Activated CD4-positive, alpha-beta T cell treated with anti-CD3 and anti-CD28 coated beads, Interleukin-2, amount 50 U/mL, for 4 hours (primary cell): ENCODE measurements around the gene RNU7-1.
A peak's percentile ranks its signal among the peaks of the same experiment; 100 is the strongest.

Experiments
- DNase-seq, 2 experiments: peaks; one replicate each; pipeline ENCODE4 v3.0.0-alpha.2; 2020

RNU7-1 gene

DNA sequence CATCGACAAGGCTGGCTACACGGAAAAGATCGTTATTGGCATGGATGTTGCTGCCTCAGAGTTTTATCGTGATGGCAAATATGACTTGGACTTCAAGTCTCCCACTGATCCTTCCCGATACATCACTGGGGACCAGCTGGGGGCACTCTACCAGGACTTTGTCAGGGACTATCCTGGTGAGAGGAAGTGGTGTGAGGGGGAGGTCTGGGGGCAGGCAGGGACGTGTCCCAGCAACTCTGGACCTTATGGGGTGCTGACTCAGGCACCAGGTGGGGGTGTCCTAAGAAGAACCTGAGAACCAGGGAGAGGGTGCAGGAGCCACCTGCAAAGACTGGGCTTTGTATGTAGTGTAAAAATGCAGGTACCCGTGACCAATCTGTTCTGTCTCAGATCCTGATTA, 24.0 kb upstream of the RNU7-1 start:
- DNase-seq = no peak

DNA sequence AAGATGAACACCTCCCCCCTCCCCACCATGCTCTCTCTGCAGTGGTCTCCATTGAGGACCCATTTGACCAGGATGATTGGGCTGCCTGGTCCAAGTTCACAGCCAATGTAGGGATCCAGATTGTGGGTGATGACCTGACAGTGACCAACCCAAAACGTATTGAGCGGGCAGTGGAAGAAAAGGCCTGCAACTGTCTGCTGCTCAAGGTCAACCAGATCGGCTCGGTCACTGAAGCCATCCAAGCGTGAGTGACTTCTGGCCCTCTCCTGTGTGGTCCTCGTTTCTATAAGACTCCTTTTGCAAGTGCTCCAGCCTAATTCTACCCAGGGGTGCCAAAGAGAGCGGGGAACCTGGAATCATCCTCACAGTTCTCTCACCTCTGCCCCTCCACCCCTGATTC, 22.1 kb upstream of the RNU7-1 start:
- no peak for DNase-seq

DNA sequence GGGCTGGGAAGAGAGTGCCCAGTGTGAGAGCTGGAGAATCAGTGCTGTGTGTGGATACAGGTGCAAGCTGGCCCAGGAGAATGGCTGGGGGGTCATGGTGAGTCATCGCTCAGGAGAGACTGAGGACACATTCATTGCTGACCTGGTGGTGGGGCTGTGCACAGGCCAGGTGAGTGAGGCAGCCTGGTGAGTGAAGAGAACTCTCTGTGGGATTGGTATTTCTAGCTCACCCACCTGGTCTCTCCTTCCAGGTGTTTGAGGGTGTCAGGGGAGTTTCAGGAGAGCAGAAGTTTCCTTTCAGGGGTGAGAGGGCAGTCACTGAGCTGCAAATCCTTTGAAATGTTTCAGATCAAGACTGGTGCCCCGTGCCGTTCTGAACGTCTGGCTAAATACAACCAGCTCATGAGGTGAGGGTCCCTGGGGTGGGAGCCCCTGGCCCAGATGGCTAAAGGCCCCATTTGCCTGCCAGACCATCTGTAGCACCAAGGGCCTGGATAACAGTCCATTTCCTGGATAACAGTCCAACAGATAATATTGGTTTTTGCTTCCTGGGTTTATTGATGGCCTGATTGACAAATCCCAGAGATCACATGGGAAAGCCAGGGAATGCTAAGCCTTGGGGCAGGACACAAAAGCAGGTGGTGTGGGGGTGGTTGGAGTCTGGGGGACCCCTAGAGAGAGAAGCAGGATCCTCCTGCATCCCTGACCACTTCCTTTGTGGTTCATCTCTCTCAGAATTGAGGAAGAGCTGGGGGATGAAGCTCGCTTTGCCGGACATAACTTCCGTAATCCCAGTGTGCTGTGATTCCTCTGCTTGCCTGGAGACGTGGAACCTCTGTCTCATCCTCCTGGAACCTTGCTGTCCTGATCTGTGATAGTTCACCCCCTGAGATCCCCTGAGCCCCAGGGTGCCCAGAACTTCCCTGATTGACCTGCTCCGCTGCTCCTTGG, 21.3 kb upstream of the RNU7-1 start:
- DNase-seq = no peak

DNA sequence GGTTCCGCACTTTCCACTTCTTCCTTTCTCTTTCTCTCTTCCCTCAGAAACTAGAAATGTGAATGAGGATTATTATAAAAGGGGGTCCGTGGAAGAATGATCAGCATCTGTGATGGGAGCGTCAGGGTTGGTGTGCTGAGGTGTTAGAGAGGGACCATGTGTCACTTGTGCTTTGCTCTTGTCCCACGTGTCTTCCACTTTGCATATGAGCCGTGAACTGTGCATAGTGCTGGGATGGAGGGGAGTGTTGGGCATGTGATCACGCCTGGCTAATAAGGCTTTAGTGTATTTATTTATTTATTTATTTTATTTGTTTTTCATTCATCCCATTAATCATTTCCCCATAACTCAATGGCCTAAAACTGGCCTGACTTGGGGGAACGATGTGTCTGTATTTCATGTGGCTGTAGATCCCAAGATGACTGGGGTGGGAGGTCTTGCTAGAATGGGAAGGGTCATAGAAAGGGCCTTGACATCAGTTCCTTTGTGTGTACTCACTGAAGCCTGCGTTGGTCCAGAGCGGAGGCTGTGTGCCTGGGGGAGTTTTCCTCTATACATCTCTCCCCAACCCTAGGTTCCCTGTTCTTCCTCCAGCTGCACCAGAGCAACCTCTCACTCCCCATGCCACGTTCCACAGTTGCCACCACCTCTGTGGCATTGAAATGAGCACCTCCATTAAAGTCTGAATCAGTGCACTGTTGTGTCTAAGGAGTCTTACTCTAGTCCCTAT, 20.4 kb upstream of the RNU7-1 start:
- DNase-seq = no peak

DNA sequence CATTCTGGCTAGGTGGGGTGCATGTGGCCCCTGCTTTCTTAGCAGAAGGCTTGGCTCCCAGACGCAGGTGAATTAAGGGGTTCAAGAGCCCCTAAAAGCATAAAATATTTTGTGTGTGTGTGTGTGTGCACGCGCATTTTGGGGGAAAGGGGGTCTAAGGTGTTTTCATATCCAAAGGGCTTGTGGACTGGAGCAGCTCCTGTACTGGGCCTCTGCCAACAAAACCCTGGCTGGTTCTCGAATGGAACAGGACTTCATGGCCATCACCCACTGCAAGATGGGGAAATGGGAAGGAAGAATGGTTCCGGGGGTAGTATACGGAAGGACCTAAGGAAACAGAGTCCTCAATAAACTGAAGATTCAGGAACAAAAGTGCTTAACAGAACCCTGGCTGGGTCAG, 19.8 kb upstream of the RNU7-1 start:
- no peak for DNase-seq

DNA sequence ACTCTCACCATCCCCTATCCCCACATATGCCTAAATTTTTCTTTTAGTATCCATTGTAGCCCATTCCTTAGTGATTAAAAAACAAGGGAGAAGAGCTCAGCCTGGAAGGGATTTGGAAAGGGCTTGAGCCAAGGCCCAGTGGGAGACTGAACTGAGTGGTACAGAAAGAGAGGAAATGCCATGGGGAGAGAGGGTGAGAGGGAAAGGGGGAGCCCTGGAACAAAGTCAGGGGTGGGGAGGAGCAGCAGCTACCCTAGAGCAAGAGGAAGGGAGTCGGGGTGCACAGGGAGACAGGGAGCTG, 18.4 kb upstream of the RNU7-1 start:
- no peak for DNase-seq

DNA sequence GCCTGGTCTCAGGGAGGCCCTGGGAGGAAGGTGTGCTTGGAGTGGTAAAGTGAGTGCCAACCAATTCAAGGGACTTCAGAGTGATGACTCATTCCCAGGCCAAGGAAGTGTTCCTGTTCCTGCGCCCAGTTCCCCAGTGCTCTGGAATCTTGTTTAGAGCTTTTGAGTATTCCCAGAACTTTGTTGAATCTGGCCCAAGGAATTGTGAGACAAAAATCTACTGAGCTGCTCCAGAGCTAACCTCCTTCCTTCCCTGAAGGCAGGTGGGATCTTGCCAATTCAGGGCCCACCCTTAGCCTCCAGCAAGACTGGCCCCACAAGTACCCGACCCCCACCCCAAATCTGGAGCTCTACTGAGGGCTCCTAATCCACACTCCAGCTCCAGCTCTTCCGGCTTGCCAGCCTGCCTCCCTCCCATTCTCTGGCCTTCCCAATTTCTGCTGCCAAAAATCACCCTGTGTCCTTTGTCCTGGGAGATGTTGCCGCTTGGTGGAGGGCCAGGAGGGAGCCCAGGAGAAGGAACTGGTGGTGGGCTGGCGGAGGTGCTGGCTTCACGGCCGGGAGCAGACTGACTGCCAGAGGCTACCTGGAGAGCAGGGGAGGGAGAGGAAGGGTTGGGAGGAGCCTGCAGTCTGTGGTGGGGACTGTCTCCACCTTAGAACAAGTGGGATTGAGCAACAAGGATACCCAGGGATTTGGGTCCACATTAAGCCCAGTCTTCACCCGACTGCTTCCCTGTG, 17.9 kb upstream of the RNU7-1 start:
- no peak for DNase-seq

DNA sequence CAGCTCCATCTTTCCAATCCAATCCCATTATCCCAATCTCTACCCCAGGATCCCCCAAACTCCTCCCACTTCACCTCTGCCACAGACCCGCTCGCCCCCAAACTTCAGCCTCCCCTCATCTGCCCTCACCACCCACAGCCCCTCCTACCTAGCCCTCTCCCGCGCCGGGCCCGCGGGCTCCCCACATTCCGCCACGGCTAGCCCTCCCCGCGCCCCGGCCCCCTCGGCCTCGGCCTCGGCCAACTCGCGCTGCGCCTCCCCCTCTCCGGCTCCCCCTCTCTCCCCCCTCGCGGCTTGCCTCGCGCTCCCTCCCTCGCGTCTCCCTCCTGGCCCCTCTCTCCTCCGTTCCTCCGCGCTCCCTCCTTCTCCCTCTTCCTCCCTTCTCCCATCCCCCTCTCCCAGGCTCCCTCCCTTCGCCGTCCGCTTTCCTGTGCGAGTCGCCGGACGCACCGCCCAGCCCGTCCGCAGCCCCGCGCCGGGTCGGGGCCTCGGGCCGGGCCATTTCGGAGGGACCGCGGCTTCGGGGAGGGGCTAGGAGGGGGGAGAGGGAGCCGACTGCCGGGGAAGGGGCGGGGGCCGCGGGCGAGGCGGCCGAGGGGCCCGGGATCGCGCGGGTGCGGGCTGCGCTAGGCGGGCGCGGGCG, 16.1 kb upstream of the RNU7-1 start, which contains the start of gene ATN1:
ATN1 (plus strand) TSS at position 581 of the 643 bp plus-strand sequence. CDS start 6,043 bp downstream, outside the sequence.
- DNase-seq = peak in 1 of 2 experiments; percentile 29

DNA sequence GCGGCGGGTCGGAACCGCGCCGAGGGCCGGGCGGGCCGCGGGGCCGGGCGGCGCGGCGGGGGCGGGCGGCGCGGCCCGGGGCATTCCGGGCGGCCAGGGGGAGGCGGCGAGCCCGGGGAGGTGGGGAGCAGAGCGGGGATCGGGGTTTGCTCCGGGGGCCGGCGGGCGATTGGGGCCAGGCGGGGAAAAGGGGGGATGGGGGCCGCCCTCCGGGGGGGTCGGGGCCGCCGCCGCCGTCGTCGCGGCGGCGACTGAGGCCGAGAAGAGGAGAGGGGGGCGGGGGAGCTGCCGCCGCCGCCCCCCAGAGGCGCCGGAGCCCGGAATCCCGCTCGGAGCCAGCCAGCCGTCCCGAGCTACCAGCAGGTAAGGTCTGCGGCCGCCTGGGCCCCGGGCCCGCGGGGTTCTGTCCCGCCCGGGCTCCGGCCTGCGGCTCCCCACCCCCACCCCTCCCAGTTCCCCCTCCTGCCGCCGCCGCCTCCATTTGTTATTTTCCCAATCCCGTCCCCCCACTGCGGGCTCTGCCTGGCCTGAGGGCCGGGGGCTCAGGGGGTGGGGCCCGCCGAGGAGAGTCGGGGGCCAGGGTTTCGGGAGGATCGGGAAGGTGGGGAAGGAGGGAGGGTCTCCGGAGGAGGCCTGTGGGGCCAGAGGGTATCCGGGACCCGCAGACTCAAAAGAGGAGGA, 15.5 kb upstream of the RNU7-1 start:
- no peak for DNase-seq

DNA sequence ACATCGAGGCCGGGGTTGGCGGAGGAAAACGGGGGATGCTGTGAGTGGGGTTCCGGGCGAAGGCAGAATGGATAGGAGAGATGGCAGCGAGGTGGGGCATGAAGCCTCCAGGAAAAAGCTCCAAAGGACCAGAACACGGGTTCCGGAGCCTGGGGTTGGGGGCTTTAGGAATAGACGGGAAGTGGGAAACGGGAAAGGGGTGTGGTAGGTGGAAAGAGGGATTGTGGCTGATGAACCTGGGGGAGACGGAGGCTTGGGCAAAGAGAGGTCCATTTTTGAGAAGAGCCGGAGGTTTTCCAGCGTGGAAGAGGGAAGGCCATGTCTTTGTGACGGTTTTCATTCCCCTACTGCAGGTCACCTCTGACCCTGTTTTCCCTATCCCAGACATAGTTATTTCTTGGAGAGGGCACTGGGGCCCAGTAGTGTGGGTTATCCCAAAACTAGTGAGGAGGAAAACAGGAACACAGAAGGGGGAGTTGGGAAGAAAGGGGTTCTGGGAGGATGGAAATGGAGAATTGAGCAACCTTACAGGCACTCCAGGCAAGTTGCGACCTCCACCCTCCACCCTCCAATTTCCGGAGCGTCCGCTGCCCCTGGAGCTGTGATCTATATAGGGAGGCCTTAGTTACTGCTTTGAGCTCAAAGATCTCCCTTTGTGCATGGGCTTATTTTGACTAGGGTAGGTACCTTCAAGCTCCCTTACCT, 14.8 kb upstream of the RNU7-1 start:
- no peak for DNase-seq

DNA sequence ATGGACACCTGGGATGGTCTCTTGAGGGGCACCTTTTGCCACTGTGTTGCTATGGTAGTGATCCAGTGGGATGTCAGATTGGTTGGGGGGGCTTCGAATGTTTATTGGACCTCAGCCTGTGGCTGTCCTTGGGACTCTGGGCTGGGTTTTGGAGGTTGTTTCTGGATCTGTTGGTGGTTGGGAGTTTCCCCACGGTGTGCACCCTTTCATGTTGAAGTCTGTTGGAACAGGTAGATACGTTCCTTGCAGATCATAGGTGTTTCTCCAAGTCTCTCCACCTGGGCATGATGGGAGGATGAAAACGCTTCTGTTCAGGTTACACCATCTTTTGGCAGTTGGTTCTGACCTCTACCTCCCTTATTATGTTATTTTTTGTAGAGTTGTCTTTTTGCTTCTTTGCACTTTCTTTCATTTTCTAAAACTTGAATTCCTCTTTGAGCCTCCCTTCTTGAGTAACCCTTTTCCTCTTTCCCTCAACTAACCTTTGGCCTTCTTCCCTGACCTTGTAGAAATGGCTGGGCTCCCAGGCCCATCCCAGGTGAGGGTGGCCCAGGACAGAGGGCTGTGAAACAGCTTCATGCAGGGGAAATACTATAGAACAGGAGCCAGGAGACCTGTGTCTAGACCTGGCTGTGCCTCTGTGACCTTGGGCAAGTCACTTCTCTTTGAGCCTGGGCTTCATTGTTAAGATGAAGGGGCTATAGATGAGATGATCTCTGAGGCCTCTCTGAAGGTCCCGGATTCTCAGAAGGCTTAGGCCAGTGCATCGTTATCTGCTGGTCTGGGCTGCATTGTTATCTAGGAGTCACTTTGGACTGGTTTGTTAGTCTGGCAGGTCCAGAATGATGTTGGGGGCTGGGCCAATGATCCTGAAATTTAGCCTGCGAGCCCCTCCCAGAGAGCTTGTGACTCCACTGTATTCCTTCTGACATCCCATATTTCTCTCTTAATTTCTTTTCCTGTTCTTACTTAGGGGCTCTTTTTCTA, 13.9 kb upstream of the RNU7-1 start:
- DNase-seq = no peak

DNA sequence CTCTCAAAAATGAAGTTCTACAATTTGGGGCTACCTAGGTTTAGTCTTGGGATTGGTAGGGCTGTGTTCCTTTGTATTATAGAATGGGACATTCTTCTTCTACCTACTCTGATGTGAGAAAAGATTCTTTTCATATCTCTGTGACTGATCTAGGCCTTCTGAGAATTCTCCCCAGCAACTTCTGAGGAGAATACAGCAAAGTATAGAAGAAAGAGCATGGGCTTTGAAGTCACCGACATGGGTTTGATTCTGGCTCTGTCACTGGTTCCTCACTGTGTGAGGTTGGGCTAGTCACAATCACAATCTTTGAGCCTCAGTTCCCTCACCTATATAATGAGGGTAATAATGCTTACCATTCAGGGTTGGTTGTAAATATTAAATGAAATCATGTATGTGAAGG, 10.8 kb upstream of the RNU7-1 start:
- DNase-seq = no peak

DNA sequence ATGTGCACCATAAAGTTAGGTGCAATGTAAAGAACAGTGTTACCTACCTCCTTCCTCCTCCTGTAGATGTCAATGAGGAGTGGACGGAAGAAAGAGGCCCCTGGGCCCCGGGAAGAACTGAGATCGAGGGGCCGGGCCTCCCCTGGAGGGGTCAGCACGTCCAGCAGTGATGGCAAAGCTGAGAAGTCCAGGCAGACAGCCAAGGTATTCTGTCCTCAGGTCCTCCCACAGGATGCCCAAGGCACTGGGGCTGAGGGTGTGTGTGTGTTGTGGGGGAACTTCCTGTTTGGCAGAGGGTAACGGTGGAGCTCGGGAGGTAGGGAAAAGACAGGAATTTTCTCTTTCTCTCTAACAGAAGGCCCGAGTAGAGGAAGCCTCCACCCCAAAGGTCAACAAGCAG, 9.5 kb upstream of the RNU7-1 start:
- DNase-seq = no peak

DNA sequence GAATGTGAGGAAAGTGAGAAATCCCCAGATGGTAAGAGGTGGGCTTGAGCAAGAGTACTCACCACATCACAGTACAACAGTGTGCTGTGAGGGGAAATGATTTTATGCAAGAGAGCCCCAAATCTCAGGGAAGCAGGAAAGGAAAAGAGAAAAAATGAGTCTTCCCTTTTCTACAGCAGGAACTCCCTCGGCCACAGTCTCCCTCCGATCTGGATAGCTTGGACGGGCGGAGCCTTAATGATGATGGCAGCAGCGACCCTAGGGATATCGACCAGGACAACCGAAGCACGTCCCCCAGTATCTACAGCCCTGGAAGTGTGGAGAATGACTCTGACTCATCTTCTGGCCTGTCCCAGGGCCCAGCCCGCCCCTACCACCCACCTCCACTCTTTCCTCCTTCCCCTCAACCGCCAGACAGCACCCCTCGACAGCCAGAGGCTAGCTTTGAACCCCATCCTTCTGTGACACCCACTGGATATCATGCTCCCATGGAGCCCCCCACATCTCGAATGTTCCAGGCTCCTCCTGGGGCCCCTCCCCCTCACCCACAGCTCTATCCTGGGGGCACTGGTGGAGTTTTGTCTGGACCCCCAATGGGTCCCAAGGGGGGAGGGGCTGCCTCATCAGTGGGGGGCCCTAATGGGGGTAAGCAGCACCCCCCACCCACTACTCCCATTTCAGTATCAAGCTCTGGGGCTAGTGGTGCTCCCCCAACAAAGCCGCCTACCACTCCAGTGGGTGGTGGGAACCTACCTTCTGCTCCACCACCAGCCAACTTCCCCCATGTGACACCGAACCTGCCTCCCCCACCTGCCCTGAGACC, 8.0 kb upstream of the RNU7-1 start:
- no peak for DNase-seq

DNA sequence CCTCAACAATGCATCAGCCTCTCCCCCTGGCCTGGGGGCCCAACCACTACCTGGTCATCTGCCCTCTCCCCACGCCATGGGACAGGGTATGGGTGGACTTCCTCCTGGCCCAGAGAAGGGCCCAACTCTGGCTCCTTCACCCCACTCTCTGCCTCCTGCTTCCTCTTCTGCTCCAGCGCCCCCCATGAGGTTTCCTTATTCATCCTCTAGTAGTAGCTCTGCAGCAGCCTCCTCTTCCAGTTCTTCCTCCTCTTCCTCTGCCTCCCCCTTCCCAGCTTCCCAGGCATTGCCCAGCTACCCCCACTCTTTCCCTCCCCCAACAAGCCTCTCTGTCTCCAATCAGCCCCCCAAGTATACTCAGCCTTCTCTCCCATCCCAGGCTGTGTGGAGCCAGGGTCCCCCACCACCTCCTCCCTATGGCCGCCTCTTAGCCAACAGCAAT, 7.4 kb upstream of the RNU7-1 start:
- DNase-seq = no peak

DNA sequence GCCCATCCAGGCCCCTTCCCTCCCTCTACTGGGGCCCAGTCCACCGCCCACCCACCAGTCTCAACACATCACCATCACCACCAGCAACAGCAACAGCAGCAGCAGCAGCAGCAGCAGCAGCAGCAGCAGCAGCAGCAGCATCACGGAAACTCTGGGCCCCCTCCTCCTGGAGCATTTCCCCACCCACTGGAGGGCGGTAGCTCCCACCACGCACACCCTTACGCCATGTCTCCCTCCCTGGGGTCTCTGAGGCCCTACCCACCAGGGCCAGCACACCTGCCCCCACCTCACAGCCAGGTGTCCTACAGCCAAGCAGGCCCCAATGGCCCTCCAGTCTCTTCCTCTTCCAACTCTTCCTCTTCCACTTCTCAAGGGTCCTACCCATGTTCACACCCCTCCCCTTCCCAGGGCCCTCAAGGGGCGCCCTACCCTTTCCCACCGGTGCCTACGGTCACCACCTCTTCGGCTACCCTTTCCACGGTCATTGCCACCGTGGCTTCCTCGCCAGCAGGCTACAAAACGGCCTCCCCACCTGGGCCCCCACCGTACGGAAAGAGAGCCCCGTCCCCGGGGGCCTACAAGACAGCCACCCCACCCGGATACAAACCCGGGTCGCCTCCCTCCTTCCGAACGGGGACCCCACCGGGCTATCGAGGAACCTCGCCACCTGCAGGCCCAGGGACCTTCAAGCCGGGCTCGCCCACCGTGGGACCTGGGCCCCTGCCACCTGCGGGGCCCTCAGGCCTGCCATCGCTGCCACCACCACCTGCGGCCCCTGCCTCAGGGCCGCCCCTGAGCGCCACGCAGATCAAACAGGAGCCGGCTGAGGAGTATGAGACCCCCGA, 6.8 kb upstream of the RNU7-1 start:
- peak; percentile 62 to 71 for DNase-seq

DNA sequence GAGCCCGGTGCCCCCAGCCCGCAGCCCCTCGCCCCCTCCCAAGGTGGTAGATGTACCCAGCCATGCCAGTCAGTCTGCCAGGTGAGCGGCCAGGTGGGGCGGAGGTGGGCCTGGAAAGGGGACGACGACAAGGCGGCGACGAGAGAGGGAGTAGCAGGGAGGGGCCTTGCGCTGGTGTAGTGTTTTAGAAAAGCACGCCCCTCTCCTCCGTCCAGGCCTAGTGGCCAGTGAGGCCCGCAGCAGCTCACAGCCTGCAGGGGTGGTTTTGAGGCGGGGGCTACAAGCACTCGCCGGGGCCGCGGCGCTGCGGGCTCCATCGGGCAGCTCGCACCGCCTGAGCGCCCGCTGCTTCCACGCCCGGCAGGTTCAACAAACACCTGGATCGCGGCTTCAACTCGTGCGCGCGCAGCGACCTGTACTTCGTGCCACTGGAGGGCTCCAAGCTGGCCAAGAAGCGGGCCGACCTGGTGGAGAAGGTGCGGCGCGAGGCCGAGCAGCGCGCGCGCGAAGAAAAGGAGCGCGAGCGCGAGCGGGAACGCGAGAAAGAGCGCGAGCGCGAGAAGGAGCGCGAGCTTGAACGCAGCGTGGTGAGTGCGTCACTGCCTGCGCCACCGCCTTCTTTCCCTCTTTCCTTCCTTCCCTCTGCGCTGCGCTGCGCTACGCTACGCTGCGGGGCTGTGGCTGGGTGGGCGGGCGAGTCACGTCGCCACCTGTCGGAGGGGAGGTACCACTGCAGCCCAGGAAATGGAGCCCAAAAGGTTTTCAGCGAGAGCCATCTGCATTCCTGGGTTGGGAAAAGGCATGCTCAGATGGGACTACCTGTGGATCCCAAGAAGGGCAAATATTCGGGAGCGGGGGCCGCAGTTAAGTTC, 5.9 kb upstream of the RNU7-1 start:
- peak; percentile 88 to 90 for DNase-seq
